ENCODE results near the gene GPR82. TPM values are rescaled to one million over a fixed set of nuclear protein-coding genes. Genes with fewer than 3 reads are reported as not detected.
"Not testable (repeated sequence)": the region's sequence is repeated elsewhere in the genome, so short reads cannot be mapped to it uniquely, and the experiment has no call there.

GPR82 gene
- polyA plus RNA-seq, 1 donor (not counting 4 experiments of a cell fraction or from before 2014, with no cell fraction given) = not detected

GRCh38 chrX:41718481-41719235 is 5.3 kb upstream of the GPR82 start:
- Histone ChIP-seq H2AFZ (ENCODE audit: control insufficient read depth, low read length) (no peak overlapping the region), H3K36me3 (ENCODE audit: control insufficient read depth in 2 of 2, extremely low read depth in 1 of 2, insufficient read depth in 2 of 2, low read length in 2 of 2) (no peaks in the 10 kb centered on the region), H3K4me3 (ENCODE audit: control insufficient read depth in 2 of 3, extremely low read depth in 1 of 3, insufficient read depth in 2 of 3, low read depth in 1 of 3, low read length in 3 of 3) (no peak overlapping the region), H4K20me1 (ENCODE audit: control insufficient read depth, extremely low read depth, insufficient read depth, low read length) (no peaks in the 10 kb centered on the region), H3K27ac (ENCODE audit: control insufficient read depth, insufficient read depth, low read length) (no peak overlapping the region), H3K9ac (ENCODE audit: control insufficient read depth, extremely low read depth, insufficient read depth, low read length) (no peak overlapping the region), H3K4me1 (ENCODE audit: control insufficient read depth, extremely low read depth, insufficient read depth, low read length) (no peaks in the 10 kb centered on the region), H3K4me2 (ENCODE audit: control insufficient read depth, extremely low read depth, insufficient read depth, low read depth, low read length) (no peak overlapping the region), H3K27me3 (ENCODE audit: control insufficient read depth, extremely low read depth, insufficient read depth, low read length) (no peaks in the 10 kb centered on the region), H3K79me2 (ENCODE audit: control insufficient read depth, insufficient read depth, low read length) (no peaks in the 10 kb centered on the region), H3K9me3 (ENCODE audit: control insufficient read depth, low read depth, low read length) (peaks cover 3% of the 10 kb centered on the region), H3K9me1 (ENCODE audit: control insufficient read depth, extremely low read depth, insufficient read depth, low read length) (no peaks in the 10 kb centered on the region)
- dilution Hi-C loops (cut with MboI; ENCODE audit: extremely low pct_ligation_motif_present, low sequenced_read_pairs) = no loop called here
- DNase-seq (ENCODE audit: low read depth, low spot score) (no peak), FAIRE-seq (no peak)
- TF ChIP-seq, protein P1, sequence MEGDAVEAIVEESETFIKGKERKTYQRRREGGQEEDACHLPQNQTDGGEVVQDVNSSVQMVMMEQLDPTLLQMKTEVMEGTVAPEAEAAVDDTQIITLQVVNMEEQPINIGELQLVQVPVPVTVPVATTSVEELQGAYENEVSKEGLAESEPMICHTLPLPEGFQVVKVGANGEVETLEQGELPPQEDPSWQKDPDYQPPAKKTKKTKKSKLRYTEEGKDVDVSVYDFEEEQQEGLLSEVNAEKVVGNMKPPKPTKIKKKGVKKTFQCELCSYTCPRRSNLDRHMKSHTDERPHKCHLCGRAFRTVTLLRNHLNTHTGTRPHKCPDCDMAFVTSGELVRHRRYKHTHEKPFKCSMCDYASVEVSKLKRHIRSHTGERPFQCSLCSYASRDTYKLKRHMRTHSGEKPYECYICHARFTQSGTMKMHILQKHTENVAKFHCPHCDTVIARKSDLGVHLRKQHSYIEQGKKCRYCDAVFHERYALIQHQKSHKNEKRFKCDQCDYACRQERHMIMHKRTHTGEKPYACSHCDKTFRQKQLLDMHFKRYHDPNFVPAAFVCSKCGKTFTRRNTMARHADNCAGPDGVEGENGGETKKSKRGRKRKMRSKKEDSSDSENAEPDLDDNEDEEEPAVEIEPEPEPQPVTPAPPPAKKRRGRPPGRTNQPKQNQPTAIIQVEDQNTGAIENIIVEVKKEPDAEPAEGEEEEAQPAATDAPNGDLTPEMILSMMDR (optimal IDR thresholded peaks at IDR 0.05 in 1 of 3, IDR thresholded peaks at IDR 0.05 in 1 of 3, conservative IDR thresholded peaks at IDR 0.05 in 1 of 3; ENCODE audit: extremely low read depth in 1 of 3, insufficient read depth in 2 of 3, low read length in 3 of 3) = no peak

- H2AFZ ChIP-seq (ENCODE audit: control insufficient read depth, low read length); H3K79me2 ChIP-seq (ENCODE audit: control insufficient read depth, insufficient read depth, low read length); H3K4me3 ChIP-seq (ENCODE audit: control insufficient read depth in 2 of 3, extremely low read depth in 1 of 3, insufficient read depth in 2 of 3, low read depth in 1 of 3, low read length in 3 of 3); H3K27ac ChIP-seq (ENCODE audit: control insufficient read depth, insufficient read depth, low read length); dilution Hi-C loops (cut with MboI; ENCODE audit: extremely low pct_ligation_motif_present, low sequenced_read_pairs); H3K9me1 ChIP-seq (ENCODE audit: control insufficient read depth, extremely low read depth, insufficient read depth, low read length); H3K9ac ChIP-seq (ENCODE audit: control insufficient read depth, extremely low read depth, insufficient read depth, low read length); FAIRE-seq; H3K9me3 ChIP-seq (ENCODE audit: control insufficient read depth, low read depth, low read length); H3K36me3 ChIP-seq (ENCODE audit: control insufficient read depth in 2 of 2, extremely low read depth in 1 of 2, insufficient read depth in 2 of 2, low read length in 2 of 2); H3K4me2 ChIP-seq (ENCODE audit: control insufficient read depth, extremely low read depth, insufficient read depth, low read depth, low read length); H3K27me3 ChIP-seq (ENCODE audit: control insufficient read depth, extremely low read depth, insufficient read depth, low read length); H3K4me1 ChIP-seq (ENCODE audit: control insufficient read depth, extremely low read depth, insufficient read depth, low read length); H4K20me1 ChIP-seq (ENCODE audit: control insufficient read depth, extremely low read depth, insufficient read depth, low read length); DNase-seq (ENCODE audit: low read depth, low spot score): not testable (repeated sequence)
Observed at GRCh38 chrX:41719610-41720009, 4.4 kb upstream of the GPR82 start.
